ENCODE measurements around the gene C2orf80. TPM values are rescaled to one million over a fixed set of nuclear protein-coding genes. Genes with fewer than 3 reads are reported as not detected.

Gene C2orf80
- total RNA-seq, 2 experiments from 2014 or later = not detected

GRCh38 chr2:208208335-208209085 lies 18.7 kb upstream of the C2orf80 start:
- Histone ChIP-seq H3K27me3 (ENCODE audit: control insufficient read depth in 1 of 2, insufficient read depth in 2 of 2, low read length in 2 of 2) (no peaks in the 10 kb centered on the region), H3K9me3 (ENCODE audit: control insufficient read depth in 1 of 2, insufficient read depth in 1 of 2, low read length in 2 of 2) (no peaks in the 10 kb centered on the region), H3K36me3 (ENCODE audit: insufficient read depth, low read length) (no peaks in the 10 kb centered on the region), H3K27ac (ENCODE audit: low read depth in 1 of 2, low read length in 2 of 2) (no peak overlapping the region), H3K4me1 (ENCODE audit: insufficient read depth, low read length) (no peaks in the 10 kb centered on the region), H3K4me3 (ENCODE audit: low read length) (no peak overlapping the region)
- POLR2A ChIA-PET = no interaction called here
- ATAC-seq (ENCODE audit: poor library complexity) (no peak), DNase-seq (no peak)
- TF ChIP-seq, protein P1, sequence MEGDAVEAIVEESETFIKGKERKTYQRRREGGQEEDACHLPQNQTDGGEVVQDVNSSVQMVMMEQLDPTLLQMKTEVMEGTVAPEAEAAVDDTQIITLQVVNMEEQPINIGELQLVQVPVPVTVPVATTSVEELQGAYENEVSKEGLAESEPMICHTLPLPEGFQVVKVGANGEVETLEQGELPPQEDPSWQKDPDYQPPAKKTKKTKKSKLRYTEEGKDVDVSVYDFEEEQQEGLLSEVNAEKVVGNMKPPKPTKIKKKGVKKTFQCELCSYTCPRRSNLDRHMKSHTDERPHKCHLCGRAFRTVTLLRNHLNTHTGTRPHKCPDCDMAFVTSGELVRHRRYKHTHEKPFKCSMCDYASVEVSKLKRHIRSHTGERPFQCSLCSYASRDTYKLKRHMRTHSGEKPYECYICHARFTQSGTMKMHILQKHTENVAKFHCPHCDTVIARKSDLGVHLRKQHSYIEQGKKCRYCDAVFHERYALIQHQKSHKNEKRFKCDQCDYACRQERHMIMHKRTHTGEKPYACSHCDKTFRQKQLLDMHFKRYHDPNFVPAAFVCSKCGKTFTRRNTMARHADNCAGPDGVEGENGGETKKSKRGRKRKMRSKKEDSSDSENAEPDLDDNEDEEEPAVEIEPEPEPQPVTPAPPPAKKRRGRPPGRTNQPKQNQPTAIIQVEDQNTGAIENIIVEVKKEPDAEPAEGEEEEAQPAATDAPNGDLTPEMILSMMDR (IDR thresholded peaks at IDR 0.05) = no peak
- H3K27me3 Mint-ChIP-seq = no peaks in the 10 kb centered on the region
- H3K9me3 Mint-ChIP-seq = no peaks in the 10 kb centered on the region
- intact Hi-C loops (cut with DNase I, micrococcal nuclease) = no loop called here
- no peak overlapping the region for H3K4me3 Mint-ChIP-seq
- no peaks in the 10 kb centered on the region for H3K36me3 Mint-ChIP-seq (ENCODE audit: low read depth)
- CTCF ChIA-PET = no interaction called here
- H3K4me1 Mint-ChIP-seq (ENCODE audit: low read depth) = peaks cover 6% of the 10 kb centered on the region
- H3K27ac Mint-ChIP-seq = no peak overlapping the region

GRCh38 chr2:208207769-208208168 lies 17.9 kb upstream of the C2orf80 start:
- TF ChIP-seq, protein P1 (IDR thresholded peaks at IDR 0.05) = no peak
- CTCF ChIA-PET = no interaction called here

GRCh38 chr2:208204166-208204565 lies 14.3 kb upstream of the C2orf80 start:
- Histone ChIP-seq H3K27me3 (ENCODE audit: control insufficient read depth in 1 of 2, insufficient read depth in 2 of 2, low read length in 2 of 2) (no peaks in the 10 kb centered on the region), H3K4me1 (ENCODE audit: insufficient read depth, low read length) (no peaks in the 10 kb centered on the region), H3K27ac (ENCODE audit: low read depth in 1 of 2, low read length in 2 of 2) (no peak overlapping the region), H3K36me3 (ENCODE audit: insufficient read depth, low read length) (no peaks in the 10 kb centered on the region), H3K9me3 (ENCODE audit: control insufficient read depth in 1 of 2, insufficient read depth in 1 of 2, low read length in 2 of 2) (no peaks in the 10 kb centered on the region), H3K4me3 (ENCODE audit: low read length) (no peak overlapping the region)
- Mint-ChIP-seq H3K4me1 (ENCODE audit: low read depth) (peaks cover 6% of the 10 kb centered on the region), H3K4me3 (no peak overlapping the region), H3K9me3 (no peaks in the 10 kb centered on the region), H3K27me3 (no peaks in the 10 kb centered on the region), H3K36me3 (ENCODE audit: low read depth) (no peaks in the 10 kb centered on the region), H3K27ac (no peak overlapping the region)
- TF ChIP-seq, protein P1 (IDR thresholded peaks at IDR 0.05) = no peak
- no peak for DNase-seq
- ChIA-PET POLR2A (no interaction called here), CTCF (no interaction called here)
- ATAC-seq (ENCODE audit: poor library complexity) = no peak
- intact Hi-C loops (cut with DNase I, micrococcal nuclease) = no loop called here

More at GRCh38 chr2:208207769-208208168, 17.9 kb upstream of the C2orf80 start:
- no peak overlapping the region for H3K27ac ChIP-seq (ENCODE audit: low read depth in 1 of 2, low read length in 2 of 2)
- H3K27ac Mint-ChIP-seq = no peak overlapping the region
- H3K9me3 Mint-ChIP-seq = no peaks in the 10 kb centered on the region
- H3K4me1 Mint-ChIP-seq (ENCODE audit: low read depth) = peaks cover 6% of the 10 kb centered on the region
- POLR2A ChIA-PET = no interaction called here
- ATAC-seq (ENCODE audit: poor library complexity) (no peak), DNase-seq (no peak)
- H3K4me3 Mint-ChIP-seq = no peak overlapping the region
- H3K4me3 ChIP-seq (ENCODE audit: low read length) = no peak overlapping the region
- H3K27me3 ChIP-seq (ENCODE audit: control insufficient read depth in 1 of 2, insufficient read depth in 2 of 2, low read length in 2 of 2) = no peaks in the 10 kb centered on the region
- H3K36me3 ChIP-seq (ENCODE audit: insufficient read depth, low read length) = no peaks in the 10 kb centered on the region
- H3K4me1 ChIP-seq (ENCODE audit: insufficient read depth, low read length) = no peaks in the 10 kb centered on the region
- H3K36me3 Mint-ChIP-seq (ENCODE audit: low read depth) = no peaks in the 10 kb centered on the region
- no peaks in the 10 kb centered on the region for H3K9me3 ChIP-seq (ENCODE audit: control insufficient read depth in 1 of 2, insufficient read depth in 1 of 2, low read length in 2 of 2)
- intact Hi-C loops (cut with DNase I, micrococcal nuclease) = no loop called here
- H3K27me3 Mint-ChIP-seq = no peaks in the 10 kb centered on the region

Measured in CD4-positive, alpha-beta T cell (primary cell).